ENCODE results near the gene SMURF1.

Gene SMURF1

DNA sequence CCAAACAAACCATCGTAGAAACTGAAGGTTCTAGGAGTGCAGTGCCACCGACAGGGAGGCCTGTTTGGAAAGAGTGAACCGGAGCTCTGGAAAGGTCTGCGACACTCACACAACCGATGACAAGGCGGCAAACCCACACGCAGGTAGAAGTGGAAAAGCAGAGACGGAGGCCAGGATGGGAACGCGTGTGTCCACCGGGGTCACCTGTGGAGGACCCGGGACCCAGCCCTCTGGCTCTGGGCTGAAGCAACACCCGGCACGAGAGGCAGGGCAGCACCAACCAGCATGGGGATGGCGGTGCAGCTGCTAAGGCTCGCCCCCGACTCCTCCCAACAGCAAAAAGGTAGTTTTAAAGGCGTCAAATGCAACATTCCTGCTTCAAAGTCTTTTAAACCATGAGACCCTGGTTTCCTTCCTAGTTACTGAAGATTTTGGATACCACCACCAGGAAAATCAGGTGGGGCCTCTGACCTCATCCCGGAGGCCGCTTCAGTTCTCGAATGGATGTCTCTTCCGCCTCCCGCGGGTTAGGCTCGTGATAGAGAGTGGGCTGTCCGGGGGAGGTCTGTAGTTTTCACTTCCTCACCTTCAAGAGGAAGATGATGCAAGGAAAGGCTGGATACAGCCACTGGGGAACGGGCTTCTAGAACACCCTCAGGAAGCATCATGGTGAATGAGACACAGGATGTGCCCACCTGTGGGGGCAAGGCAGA lies 115.5 kb downstream of the SMURF1 start:
- DNase-seq (ENCODE audit: low spot score) = no peak

DNA sequence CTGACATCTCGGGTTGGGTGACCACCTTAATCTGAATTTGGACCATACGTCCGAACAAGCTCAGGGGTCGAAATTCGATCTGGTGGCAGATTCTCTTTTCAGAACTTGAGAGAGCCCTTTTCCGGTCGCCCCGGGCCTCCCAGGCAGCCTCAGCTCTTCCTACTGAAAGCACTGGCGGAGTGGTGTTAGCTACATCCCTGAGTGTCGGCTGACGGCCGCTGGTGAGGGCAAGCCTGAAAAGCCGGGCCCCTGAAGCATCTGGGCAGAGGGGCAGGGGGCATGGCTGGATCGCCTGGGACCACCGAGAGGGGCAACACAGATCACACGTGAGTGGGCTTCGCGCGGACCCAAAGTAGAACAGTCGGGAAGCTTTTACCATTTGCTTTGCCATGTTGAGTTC lies 116.1 kb downstream of the SMURF1 start:
- no peak for DNase-seq (ENCODE audit: low spot score)

DNA sequence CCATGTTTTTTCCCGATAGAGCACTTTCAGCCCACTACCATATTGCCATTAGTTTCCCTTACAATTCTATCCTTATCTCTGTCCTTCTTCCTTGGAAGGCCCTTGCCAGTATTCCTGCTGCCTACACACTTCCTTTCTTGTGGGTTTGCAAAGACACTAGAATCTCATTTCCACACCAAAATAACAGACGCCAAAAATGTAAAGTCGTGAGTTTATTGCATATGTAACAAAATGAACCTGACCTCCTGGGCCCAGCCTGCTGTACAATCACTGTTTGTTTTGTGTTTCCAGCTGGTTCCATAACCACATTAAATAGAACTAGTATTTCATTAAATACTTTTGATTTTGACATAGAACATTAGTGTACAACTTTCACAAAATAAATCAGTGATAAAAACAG lies 116.7 kb downstream of the SMURF1 start:
- DNase-seq (ENCODE audit: low spot score) = no peak

DNA sequence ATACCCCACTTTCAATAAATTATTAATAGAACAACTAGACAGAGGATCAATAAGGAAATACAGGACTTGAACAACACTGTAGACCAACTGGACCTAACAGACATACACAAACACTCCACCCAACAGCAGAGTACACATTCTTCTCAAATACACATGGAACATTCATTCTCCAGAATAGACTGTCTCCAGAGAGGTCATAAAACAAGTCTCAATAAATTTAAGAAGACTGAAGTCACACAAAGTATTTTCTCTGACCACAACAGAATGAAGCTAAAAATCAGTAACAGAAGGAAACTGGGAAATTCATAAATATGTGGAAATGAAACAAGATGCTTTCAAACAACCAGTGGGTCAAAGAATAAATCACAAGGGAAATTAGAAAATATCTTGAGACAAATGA lies 119.8 kb downstream of the SMURF1 start:
- no peak for DNase-seq (ENCODE audit: low spot score)

DNA sequence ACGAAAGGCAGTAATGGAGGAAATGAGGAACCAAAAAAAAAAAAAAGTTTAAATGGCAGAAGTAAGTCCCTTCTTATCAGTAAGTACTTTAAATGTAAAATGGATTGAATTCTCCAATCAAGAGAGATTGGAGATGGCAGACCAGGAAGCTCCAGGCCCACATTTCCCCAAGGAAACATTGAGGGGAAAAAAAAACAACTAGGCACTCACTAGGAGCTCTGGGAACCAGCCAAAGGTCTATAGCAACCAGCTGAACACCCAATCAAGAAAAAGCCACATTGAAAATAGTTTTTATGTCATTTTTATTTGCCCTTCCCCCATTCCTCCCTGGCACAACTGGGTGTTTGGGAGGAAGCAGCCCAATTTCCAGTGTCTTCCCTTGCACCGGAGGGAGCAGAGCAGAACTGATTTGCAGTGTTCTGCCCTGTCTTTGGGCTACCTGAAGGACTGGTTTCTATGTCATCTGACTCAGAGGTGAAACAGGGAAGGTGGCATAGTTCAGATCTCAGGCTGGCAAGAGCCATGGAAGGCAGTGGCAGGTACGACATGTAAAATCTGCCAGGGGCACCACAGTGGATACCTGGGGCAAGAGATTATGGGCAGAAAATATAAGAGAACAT lies 121.9 kb downstream of the SMURF1 start:
- no peak for DNase-seq (ENCODE audit: low spot score)

DNA sequence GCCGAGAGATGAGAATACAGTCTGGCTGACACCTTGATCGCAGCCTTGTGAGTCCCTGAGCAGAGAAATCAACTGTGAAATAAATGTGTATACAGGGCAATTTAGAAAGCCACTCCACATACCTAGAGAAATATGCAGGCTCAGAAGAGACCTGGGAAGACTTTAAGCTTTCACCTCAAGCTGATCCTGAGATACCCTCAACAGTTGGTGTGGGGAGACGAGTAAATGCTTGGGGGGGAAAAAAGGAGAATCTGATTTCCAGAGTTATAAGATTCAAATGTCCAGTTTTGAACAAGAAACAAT lies 123.5 kb downstream of the SMURF1 start:
- DNase-seq (ENCODE audit: low spot score) = no peak

DNA sequence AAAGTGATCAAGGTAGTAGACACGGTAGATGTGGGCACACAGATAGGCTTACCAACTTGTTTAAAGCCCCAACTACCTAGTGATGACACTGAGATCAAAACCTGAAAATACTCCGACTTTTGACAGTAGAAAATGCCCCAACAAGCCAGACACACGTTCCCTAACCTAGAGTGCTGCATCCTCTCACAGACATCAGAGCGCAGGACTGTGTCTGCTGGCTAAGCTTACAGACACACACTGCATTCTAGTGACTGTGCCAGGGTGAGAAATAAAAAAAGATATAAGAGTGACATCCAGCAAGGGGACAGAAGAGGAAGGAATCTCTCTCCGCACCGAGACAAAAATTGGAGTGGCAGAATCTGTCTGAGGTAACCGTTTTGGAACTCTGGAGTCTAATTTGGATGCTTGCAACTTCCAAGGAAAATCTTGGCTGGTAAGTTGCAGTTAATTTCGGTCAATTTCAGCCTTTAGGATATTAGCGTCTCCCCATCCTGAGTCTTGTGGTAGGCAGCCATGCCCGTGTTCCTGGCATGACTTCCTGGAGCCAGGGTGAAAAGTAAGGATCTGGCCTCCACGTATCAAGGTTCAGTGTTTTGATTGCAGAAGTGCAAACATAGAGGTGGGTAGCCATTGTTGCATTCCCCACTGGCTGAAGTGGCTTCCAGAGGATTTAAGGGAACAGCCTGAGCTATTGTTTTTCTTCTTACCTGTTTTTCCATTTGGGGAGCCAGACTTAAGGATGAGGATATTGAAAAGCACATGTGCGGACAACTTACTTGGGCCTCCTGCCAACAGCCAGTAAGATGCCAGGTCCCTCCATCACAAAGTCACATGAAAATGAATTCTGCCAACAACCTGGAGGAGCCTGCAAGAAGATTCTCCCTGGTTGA lies 124.1 kb downstream of the SMURF1 start:
- no peak for DNase-seq (ENCODE audit: low spot score)

DNA sequence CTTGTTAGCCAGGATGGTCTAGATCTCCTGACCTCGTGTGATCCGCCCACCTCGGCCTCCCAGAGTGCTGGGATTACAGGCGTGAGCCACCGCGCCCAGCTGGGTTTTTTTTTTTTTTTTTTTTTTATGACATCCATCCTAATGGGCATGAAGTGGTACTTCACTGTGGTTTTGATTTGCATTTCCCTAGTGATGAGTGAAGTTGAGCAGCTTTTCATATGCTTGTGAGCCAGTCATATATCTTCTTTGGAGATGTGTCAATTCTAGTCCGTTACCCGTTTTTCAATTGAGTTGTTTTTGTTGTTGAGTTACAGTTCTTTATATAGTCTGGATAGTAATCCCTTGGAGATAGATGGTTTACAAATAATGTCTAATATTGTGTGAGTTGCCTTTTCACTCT lies 127.7 kb downstream of the SMURF1 start:
- no peak for DNase-seq (ENCODE audit: low spot score)

DNA sequence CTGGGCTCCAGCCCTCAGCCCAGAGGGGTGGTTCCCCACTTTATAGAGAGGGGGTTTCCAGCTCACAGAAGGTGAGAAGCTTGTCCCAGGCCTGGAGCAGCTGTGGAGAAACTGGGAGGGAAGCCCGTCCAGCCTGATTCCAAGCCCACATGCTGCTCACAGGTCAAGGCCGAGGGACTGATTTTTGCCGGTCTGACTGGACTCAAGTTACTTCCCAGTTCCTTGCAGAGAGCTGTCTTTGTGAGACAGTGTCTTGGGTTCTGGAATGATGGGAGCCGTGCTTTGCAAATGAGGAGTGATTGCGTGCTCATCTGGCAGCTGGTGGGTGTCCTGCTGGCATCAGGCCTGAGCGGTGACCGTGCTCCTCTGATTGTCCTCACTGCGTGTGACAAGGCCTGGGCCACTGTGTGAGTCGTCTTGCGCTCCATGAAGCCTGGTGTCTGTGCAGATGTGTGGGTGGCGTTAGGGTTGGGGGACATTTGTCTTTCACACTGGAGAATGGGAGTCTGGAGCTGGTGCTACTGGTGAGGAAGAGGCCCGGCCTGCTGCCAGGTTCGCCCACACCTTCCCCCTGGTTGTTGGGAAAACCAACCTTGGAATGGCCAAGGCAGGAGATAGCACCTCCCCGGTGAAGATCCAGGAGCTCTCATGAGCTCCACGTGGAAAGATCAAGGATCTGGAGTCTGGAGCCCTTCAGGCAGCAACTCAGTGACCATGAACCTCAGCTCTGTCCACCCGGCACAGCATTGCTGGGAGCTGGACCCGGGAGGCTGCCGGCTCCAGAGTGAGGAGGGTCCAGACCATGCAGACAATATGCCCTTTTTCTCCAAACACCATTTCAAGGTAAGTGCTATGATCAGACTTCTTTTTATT lies 129.6 kb downstream of the SMURF1 start:
- DNase-seq (ENCODE audit: low spot score) = no peak

DNA sequence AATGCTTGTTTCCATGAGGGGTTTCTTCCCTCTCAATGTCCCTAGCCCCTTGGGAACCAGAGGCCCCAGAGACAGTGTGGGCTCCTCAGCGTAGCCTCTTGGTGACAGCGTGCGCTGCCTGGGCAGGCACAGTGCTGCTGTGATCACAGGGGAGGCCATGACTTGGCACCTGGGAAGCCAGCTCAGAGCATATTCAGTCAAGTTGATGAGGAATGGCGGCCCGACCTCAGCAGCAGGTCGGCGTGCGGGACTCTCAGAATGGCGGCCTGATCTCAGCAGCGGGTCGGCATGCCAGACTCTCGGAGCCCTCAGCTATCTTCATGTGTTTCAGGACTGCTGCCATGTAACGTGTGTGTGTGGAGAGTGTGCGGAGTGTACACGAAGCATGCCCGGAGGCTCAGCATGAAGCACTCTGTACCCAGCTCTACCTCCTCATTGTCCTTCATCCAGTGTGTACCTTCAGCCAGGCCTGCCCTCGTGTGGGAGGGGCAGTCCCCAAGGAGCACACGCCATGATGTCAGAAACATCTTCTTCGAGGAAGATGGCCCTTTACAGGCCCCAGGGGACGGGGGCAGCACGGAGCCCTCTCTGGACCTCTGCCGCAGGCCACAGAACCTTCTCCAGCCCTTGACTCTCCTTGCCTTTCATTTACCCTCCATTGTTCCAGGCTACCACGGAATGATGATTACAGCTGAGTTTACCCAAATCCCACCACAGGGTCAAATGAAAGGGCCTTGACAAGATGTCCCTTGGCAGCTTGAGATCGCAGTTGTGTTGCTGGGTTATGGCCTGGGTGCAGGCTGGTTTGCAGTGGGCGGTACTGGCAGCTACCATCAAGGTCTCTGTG lies 130.4 kb downstream of the SMURF1 start:
- no peak for DNase-seq (ENCODE audit: low spot score)

DNA sequence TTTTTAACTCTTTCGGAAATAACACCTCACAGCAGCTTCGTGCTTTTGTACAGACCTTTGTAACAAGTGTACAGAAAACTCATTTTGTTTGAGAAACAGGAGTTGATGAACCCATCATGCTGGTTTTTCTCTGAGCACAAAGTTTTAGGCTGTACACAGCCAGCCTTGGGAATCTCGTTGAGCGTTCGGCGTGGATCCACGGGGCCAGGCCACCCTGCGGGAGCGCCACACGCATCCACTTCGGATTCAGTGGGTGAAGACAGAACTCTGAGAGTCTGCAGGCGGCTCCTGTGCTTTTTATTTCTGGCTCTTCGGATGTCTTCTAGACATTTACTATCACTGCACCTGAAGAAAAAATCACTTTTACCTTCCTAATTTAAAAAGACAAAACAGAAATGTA lies 131.2 kb downstream of the SMURF1 start:
- no peak for DNase-seq (ENCODE audit: low spot score)

DNA sequence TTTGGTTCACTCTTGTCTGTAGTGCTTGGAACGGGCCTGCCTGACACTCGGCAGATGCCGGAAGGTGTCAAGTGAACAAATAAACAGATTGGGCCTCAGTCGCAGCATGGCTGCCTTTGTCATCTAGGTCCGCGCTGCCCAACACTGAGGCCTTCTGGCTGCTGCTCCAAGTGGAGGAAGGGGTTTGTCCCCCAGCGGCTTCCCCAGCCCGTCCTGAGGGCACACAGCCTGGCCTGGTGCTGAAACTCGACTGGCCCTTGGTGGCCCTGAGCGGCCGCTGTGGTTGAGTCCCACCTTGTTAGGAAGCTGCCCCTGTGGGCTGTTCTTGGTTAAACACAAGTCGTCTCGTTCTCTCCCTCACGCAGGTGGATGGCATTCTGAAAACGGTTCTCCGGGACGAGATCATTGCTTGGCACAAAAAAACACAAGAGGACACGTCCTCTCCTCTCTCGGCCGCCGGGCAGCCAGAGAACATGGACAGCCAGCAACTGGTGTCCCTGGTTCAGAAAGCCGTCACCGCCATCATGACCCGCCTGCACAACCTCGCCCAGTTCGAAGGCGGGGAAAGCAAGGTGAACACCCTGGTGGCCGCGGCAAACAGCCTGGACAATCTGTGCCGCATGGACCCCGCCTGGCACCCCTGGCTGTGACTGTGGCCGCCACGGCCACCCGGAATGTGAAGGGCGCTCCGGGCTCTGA lies 132.1 kb downstream of the SMURF1 start:
- DNase-seq (ENCODE audit: low spot score) = no peak

DNA sequence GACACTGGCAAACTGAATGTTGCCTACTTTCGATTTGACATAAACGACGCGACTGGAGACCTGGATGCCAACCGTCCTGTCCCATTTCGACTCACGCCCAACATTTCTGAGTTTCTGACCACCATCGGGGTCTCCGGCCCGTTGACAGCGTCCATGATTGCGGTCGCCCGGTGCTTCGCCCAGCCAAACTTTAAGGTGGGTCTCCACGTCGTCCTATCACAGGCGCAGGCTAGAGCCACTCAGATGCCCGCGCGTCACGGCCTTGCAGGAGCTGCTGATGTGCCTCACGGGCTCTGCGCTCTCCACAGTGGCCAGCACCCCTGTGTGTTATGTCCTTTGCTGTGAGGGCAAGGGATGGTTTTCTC lies 132.6 kb downstream of the SMURF1 start:
- DNase-seq (ENCODE audit: low spot score) = no peak

DNA sequence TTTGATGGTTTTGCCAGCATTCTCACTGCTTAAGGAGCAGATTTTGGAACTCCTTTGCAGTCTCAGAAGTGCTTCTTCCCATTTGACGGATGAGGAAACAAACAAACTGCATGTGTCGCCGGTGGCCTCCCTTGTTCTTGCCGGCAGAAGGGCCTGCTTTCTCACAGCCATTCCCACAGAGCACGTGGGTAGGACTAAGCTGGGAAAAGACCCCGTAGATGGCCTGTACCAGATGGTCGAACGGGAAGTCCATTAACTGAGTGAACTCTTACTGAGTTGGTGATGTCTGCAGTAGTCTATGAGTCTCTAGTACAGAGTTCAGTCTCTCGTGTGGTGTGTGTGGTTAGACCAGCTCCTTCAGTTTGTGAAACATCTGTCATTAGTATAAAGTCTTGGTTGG lies 133.6 kb downstream of the SMURF1 start:
- DNase-seq (ENCODE audit: low spot score) = no peak

DNA sequence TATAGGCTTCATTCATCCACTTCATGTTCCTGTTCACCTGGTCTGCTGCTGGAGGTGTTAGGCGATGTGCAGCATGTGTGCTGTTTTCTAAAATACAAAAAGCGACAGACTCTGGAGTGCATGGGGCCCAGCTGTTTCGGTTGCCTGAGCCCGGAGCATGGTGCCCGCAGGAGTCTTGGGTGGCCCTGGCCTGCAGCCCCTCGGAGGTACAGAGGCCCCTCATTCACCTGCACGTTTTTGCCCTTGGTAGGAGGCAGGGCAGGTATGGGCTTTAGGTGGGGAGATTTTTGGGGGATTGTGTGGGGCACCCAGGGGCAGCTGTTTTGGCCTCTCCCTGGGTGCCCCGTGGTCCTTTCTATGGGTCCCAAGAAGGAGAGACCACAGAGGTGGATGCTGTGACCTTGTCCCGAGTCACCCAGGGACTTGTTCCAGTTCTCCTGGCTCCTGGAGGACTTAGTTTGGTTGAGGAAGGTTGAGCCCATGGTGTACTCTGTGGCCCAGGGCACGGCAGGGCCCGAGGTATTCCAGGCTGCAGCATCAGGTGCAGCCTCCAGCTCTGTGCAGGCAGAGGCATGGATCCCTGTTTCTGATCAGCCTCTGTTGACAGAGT lies 134.9 kb downstream of the SMURF1 start:
- DNase-seq (ENCODE audit: low spot score) = no peak

DNA sequence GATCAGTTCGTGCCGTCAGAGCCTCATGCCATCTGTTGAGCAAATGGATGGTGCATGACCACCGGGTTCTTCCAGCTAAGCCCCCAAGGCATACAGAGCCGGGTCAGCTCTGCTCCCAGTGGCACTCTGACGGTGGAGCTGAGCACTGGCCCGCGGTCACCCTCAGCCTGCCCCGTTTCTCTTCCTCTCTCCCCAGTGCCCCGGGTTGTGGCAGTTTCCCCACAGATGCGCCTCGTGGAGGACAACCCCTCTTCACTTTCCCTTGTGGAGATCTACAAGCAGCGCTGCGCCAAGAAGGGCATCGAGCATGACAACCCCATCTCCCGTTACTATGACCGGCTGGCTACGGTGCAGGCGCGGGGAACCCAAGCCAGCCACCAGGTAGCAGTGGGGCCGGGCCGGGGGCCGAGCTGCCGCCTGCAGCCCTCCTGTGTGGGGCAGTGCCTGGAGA lies 135.7 kb downstream of the SMURF1 start:
- DNase-seq (ENCODE audit: low spot score) = no peak

DNA sequence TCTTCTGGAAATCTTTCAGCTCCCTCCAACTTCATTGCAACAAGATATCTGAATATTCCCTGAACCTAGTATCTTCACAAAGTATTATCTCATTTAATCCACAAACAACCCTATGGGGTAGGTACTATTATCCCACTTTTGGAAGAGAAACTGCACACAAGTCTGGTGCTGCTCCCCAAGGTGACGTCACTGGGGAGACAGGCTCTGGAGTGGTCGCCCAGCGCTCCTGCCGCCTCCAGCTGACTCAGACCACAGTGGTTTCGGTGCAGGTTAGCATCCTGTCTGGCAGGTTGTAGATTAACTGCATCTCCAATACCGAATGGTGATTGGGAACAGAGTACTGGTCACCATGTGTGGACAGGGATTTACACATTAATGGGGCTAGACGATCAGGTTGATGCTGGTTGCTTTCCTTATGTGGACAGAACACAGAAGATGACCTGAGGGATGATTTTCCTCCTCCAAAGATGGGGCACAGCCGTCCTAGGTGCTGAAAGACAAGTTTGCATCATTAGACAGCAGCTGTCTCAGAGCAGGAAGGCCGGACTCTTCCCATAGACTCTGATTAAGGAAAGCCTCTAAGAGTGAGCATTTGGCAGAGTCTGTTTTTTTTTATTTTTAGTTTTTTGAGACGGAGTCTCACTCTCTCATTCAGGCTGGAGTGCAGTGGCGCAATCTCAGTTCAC lies 137.0 kb downstream of the SMURF1 start:
- no peak for DNase-seq (ENCODE audit: low spot score)

DNA sequence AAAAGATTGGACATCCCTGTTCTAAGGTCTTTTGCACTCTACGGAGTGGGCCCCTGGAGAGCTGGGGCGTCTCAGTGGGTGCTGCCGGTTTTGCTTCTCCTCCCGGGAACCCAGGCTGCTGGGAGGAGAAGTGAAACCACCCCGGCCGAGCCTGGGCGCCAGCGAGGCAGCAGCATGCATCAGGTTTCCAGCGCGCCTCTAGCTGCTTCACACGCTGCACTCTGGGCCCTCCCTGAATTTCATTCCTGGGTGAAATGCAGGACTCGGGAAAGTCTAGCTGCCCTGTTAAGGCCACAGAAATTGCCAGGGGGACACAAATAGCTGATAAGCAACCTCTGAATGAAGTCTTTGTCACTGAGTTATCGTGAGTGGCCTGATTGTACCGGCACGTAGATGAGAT lies 138.1 kb downstream of the SMURF1 start:
- DNase-seq (ENCODE audit: low spot score) = no peak

DNA sequence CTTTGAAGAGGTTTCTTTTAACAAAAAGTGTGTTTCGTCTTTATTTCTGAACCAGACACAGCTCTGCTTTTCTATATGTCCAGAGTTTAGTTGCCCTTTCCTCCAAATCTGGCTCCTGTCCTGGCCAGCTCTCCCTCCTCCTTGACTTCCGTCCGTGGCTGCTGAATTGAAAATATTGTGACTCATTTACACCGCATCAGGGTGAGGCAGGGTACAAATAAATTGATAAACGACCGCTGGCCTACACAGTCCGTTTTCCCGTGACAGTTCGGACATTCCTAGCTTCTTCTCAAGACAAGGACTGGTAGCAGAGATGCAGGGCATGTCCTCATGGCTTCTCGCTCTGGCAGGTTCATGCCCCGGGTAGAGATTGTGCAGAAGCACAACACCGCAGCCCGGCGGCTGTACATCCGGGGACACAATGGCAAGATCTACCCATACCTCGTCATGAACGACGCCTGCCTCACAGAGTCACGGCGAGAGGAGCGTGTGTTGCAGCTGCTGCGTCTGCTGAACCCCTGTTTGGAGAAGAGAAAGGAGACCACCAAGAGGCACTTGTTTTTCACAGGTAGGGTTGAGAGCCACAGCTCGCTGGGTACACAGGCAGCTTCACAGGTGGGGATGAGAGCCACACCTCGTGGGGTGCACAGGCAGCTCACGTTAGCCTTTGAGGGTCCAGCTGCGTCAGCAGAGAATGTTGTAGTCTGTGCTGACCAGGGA lies 139.0 kb downstream of the SMURF1 start:
- no peak for DNase-seq (ENCODE audit: low spot score)

Measured in hematopoietic multipotent progenitor cell treated with erythropoietin and hydrocortisone succinate and interleukin-3 and kit ligand, for 15 days (in vitro differentiated cells).